Measurements from ENCODE around the gene UAP1. TPM values are rescaled to one million over a fixed set of nuclear protein-coding genes. Genes with fewer than 3 reads are reported as not detected.

The UAP1 gene
- total RNA-seq, 2 donors from 2014 or later, result 51.4 to 72.1 TPM

DNA sequence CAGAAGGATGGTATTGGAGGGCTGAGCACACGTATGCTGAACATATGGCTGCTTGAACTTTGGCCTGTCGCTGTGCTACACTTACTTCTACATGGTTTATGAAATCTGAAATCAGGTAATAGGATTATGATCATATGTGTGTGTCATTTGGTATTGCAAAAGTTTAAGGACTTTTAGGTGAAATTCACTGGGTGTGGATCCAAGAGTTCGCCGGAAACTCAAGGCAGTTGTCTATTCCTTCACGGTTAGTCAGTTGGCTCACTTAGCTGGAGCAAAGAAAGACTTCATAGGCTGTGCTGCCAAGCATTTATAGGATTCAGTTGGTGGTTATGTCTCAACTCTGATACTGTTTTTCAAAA is 927 bp downstream of the UAP1 start:
- Histone ChIP-seq H3K4me3 (peak overlapping the region; percentile 83 to 90), H3K36me3 (no peaks in the 10 kb centered on the region), H3K27ac (peak overlapping the region; percentile 96 to 97), H3K4me1 (replicated peaks) (no peaks in the 10 kb centered on the region), H3K27me3 (replicated peaks; ENCODE audit: insufficient read depth) (no peaks in the 10 kb centered on the region), H3K9me3 (no peaks in the 10 kb centered on the region)
- TF ChIP-seq CTCF (IDR thresholded peaks at IDR 0.05) (no peak), POLR2A (IDR thresholded peaks at IDR 0.05) (no peak), POLR2AphosphoS5 (IDR thresholded peaks at IDR 0.05) (peak; percentile 39)
- intact Hi-C loops (cut with DNase I), result loop anchor here (5.0 kb wide), 1 partner anchor 65 kb away; the partner anchor contains the start of gene UHMK1
- 39% methylated on average over 5 of the region's 5 CpGs for WGBS
- DNase-seq (ENCODE audit: low spot score), result peak; percentile 23

DNA sequence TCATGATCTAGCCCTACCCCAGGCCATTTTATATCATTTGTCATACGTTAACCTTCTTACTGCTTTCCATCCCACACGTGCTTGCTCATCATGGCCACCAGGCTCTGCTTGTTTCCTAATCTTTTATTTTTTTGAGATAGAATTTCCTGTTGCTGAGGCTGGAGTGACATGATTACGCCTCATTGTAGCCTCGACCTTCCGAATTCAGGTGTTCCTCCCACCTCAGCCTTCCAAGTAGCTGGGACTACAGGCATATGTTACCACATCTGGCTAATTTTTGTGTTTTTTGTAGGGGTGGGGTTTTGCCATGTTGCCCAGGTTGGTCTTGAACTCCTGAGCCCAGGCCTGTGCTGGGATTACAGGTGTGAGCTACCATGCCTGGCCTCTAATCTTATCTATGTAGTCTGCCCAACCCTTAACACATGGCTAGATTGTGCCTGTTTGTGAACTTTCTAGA is 3.3 kb downstream of the UAP1 start:
- Histone ChIP-seq H3K4me1 (replicated peaks) (peaks cover 5% of the 10 kb centered on the region), H3K27ac (no peak overlapping the region), H3K4me3 (no peak overlapping the region), H3K27me3 (replicated peaks; ENCODE audit: insufficient read depth) (no peaks in the 10 kb centered on the region), H3K36me3 (no peaks in the 10 kb centered on the region), H3K9me3 (no peaks in the 10 kb centered on the region)
- intact Hi-C loops (cut with DNase I), result loop anchor here (5.0 kb wide), 1 partner anchor 67 kb away; the partner anchor contains the start of gene UHMK1
- 87% methylated on average over 5 of the region's 5 CpGs for WGBS
- DNase-seq (ENCODE audit: low spot score), result no peak
- TF ChIP-seq POLR2AphosphoS5 (IDR thresholded peaks at IDR 0.05) (no peak), POLR2A (IDR thresholded peaks at IDR 0.05) (no peak), CTCF (IDR thresholded peaks at IDR 0.05) (no peak)

GRCh38 chr1:162565460-162565859 is 3.9 kb downstream of the UAP1 start:
- Histone ChIP-seq H3K27ac (no peak overlapping the region), H3K9me3 (no peaks in the 10 kb centered on the region), H3K4me3 (no peak overlapping the region), H3K27me3 (replicated peaks; ENCODE audit: insufficient read depth) (no peaks in the 10 kb centered on the region), H3K36me3 (no peaks in the 10 kb centered on the region), H3K4me1 (replicated peaks) (peaks cover 5% of the 10 kb centered on the region)
- TF ChIP-seq CTCF (IDR thresholded peaks at IDR 0.05) (no peak), POLR2AphosphoS5 (IDR thresholded peaks at IDR 0.05) (no peak)
- intact Hi-C loops (cut with DNase I), result no loop called here
- no peak for DNase-seq (ENCODE audit: low spot score)

DNA sequence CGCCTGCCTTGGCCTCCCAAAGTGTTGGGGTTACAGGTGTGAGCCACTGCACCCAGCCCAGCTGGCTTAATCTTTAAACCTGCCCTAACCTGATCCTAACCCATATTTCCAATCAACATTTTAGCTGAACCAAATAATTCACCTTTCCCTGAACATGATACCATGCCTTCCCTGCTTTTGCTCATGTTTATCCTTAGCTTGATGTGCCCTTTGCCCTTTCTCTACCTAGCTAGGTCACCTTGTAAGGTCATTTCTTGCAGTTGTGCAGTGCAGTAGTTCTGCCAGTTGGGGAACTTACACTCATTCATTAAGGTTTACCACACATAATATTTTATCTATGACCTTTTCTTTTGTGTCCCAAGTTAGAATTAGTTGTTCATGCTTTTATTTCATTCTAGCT is 5.3 kb downstream of the UAP1 start:
- Histone ChIP-seq H3K27me3 (replicated peaks; ENCODE audit: insufficient read depth) (no peaks in the 10 kb centered on the region), H3K36me3 (no peaks in the 10 kb centered on the region), H3K4me1 (replicated peaks) (peaks cover 5% of the 10 kb centered on the region), H3K27ac (no peak overlapping the region), H3K9me3 (no peaks in the 10 kb centered on the region), H3K4me3 (no peak overlapping the region)
- no peak for DNase-seq (ENCODE audit: low spot score)
- WGBS, result 91% methylated on average over 1 of the region's 1 CpG
- TF ChIP-seq POLR2AphosphoS5 (IDR thresholded peaks at IDR 0.05) (no peak), CTCF (IDR thresholded peaks at IDR 0.05) (no peak), POLR2A (IDR thresholded peaks at IDR 0.05) (no peak)
- intact Hi-C loops (cut with DNase I), result no loop called here

- intact Hi-C loops (cut with DNase I), result no loop called here
- TF ChIP-seq POLR2AphosphoS5 (IDR thresholded peaks at IDR 0.05) (peak; percentile 75), CTCF (IDR thresholded peaks at IDR 0.05) (no peak), POLR2A (IDR thresholded peaks at IDR 0.05) (no peak)
- peaks cover 5% of the 10 kb centered on the region for H3K4me1 ChIP-seq (replicated peaks)
- WGBS, result 16% methylated on average over 4 of the region's 4 CpGs
- no peak overlapping the region for H3K4me3 ChIP-seq
- no peaks in the 10 kb centered on the region for H3K9me3 ChIP-seq
- DNase-seq (ENCODE audit: low spot score), result peak; percentile 32
- H3K36me3 ChIP-seq, result no peaks in the 10 kb centered on the region
- H3K27me3 ChIP-seq (replicated peaks; ENCODE audit: insufficient read depth), result no peaks in the 10 kb centered on the region
- H3K27ac ChIP-seq, result peak overlapping the region; percentile 50 to 67
These were observed 7.3 kb downstream of the UAP1 start for GRCh38 chr1:162568802-162569201.
